GM21360 (cell line): Measurements from ENCODE around the gene ZNF775.

ENCODE experiments used
- ATAC-seq: cut with Tn5 transposase; IDR thresholded peaks from one replicate; pipeline ENCODE4 v1.9.1; 2021; ENCODE audit warnings: mild to moderate bottlenecking, moderate library complexity; ENCODE audit not compliant: unreplicated experiment

Gene ZNF775

GRCh38 chr7:150378853-150379440, at the start of gene ZNF775:
Gene ZNF775 (plus strand): TSS chr7:150379330. CDS start chr7:150388471, 9,141 bp downstream.
- peak; percentile 84 for ATAC-seq

- ATAC-seq, result no peak
Measured at GRCh38 chr7:150329331-150330120, 49.6 kb upstream of the ZNF775 start.

GRCh38 chr7:150330211-150330885, 48.8 kb upstream of the ZNF775 start:
- ATAC-seq, result no peak

- ATAC-seq, result no peak
Measured at GRCh38 chr7:150332852-150333635, 46.1 kb upstream of the ZNF775 start.

- no peak for ATAC-seq
Measured at GRCh38 chr7:150333659-150334058, 45.5 kb upstream of the ZNF775 start.

GRCh38 chr7:150334108-150334507, 45.0 kb upstream of the ZNF775 start:
- no peak for ATAC-seq

- no peak for ATAC-seq
Measured at GRCh38 chr7:150335108-150335773, 43.9 kb upstream of the ZNF775 start.

GRCh38 chr7:150335774-150336112, 43.4 kb upstream of the ZNF775 start:
- no peak for ATAC-seq

GRCh38 chr7:150336746-150337145, 42.4 kb upstream of the ZNF775 start:
- no peak for ATAC-seq

- ATAC-seq, result no peak
Measured at GRCh38 chr7:150337179-150337578, 42.0 kb upstream of the ZNF775 start.

GRCh38 chr7:150337659-150338081, 41.5 kb upstream of the ZNF775 start:
- no peak for ATAC-seq

GRCh38 chr7:150338166-150338829, 40.8 kb upstream of the ZNF775 start:
- no peak for ATAC-seq

GRCh38 chr7:150339409-150339809, 39.7 kb upstream of the ZNF775 start:
- ATAC-seq, result no peak

GRCh38 chr7:150340024-150340749, 38.9 kb upstream of the ZNF775 start:
- no peak for ATAC-seq

GRCh38 chr7:150340875-150341262, 38.3 kb upstream of the ZNF775 start:
- no peak for ATAC-seq

GRCh38 chr7:150341263-150342120, 37.6 kb upstream of the ZNF775 start, which contains the start of gene RARRES2:
Gene RARRES2 (minus strand): TSS chr7:150341629. CDS start chr7:150340609, 1,020 bp downstream.
- ATAC-seq, result no peak

- no peak for ATAC-seq
Measured at GRCh38 chr7:150342121-150342408, 37.1 kb upstream of the ZNF775 start.

- no peak for ATAC-seq
Measured at GRCh38 chr7:150343225-150343624, 35.9 kb upstream of the ZNF775 start.

- ATAC-seq, result no peak
Measured at GRCh38 chr7:150344299-150344698, 34.8 kb upstream of the ZNF775 start.
